ENCODE data around the gene ROBO1.

- TF ChIP-seq CTCF (IDR thresholded peaks at IDR 0.05): no peak
- no peak for TF ChIP-seq POLR2A (IDR thresholded peaks at IDR 0.05)
Observed at GRCh38 chr3:79250746-79251145, 517.1 kb downstream of the ROBO1 start.

Data from thyroid gland (tissue), 4 donors.